GM08714 (cell line): ENCODE data around the gene SGSM1.
"Not testable (repeated sequence)": the region's sequence is repeated elsewhere in the genome, so short reads cannot be mapped to it uniquely, and the experiment has no call there.

ENCODE experiments used
- H3K4me3 ChIP-seq: fragments of 200-500 bp; sonication (Bioruptor generic); 2 replicates; pipeline ENCODE4 v1.5.1; 2014; ENCODE audit warnings: mild to moderate bottlenecking, low read length, inconsistent platforms
- ZNF274 ChIP-seq: IDR thresholded peaks from 2 replicates; pipeline ENCODE4 v1.6.1; 2012; ENCODE audit warnings: mild to moderate bottlenecking, low read depth, low read length

The SGSM1 gene

DNA sequence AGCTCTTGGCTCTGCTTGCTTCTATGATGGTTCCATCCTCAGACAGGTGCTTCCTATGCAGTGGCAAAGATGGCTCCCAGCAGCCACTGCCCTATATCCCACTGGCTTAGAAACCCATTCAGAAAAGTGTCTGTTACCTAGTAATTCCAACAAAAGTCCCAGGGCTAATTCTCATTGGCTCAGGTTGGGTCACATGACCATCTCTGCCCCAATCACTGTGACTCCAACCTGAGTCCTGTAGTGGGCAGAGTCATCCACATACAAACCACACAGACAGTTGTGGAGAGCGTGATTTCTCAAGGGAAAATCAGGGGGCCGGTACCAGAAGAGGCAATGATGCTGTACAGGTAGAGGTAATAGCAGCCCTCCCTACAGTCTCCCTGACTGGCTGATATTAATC lies 73.0 kb downstream of the SGSM1 start:
- no peak overlapping the region for H3K4me3 ChIP-seq
- TF ChIP-seq ZNF274, result no peak

DNA sequence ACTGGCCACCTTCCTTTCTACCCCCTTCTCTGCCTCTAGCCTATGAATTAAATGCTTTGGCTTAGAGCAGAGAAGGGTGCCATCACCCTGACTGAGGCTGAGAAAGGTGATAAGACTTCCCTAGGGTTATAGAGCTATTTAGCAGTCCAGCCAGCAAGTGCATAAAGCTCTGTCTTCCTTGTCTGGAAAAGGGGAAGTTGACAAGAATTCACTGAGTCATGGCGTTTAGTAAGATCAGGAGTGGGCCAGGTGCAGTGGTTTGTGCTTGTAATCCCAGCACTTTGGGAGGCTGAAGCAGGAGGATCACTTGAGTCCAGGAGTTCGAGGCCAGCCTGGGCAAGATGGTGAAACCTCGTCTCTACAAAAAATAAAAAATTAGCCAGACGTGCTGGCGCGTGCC lies 77.4 kb downstream of the SGSM1 start:
- H3K4me3 ChIP-seq, result no peak overlapping the region
- no peak for TF ChIP-seq ZNF274

DNA sequence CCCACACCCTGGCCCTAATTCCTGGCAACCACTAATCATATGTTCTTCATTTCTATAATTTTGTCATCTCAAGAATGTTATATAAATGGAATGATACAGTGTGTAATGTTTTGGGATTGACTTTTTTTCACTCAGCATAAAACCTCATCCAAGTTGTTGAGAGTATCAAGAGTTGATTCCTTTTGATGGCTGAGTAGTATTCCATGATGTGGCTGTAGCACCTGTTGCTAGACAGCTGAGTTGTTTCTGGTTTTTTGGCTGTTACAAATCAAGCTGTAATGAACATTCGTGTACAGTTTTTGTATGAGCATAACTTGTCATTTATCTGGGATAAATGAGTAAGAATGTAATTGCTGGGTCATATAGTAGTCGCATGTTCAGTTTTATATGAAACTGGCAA lies 81.2 kb downstream of the SGSM1 start:
- no peak overlapping the region for H3K4me3 ChIP-seq
- no peak for TF ChIP-seq ZNF274

DNA sequence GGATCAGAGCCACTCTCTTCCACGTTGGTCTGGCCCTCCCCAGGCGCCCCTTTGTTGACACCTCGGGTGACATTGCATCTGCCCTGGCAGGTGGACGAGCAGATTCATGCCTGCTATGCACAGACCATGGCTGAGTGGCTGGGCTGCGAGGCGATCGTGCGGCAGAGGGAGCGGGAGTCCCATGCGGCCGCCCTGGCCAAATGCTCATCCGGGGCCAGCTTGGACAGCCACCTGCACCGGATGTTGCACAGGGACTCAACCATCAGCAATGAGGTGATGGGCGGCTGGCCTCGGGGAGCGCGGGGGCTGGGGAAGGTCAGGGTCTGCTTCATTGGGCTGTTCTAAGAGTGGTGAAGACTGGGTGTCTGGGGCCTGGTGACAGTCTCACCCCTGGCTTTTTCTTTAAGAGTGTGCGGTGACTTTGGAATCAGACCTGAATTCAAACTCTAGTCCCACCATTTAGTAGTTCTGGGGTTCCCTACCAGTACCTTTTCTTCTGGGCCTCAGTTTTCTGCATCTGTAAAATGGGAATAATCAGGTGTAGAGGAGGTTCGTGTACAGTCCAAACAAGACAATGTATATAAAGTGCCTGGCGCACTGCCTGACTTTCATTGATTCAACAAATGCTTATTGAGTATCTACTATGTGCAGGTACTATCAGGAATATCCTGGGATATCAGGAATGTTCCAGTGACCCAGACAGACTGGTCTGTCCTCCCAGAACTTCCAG lies 87.5 kb downstream of the SGSM1 start:
- no peak for TF ChIP-seq ZNF274
- H3K4me3 ChIP-seq, result no peak overlapping the region

DNA sequence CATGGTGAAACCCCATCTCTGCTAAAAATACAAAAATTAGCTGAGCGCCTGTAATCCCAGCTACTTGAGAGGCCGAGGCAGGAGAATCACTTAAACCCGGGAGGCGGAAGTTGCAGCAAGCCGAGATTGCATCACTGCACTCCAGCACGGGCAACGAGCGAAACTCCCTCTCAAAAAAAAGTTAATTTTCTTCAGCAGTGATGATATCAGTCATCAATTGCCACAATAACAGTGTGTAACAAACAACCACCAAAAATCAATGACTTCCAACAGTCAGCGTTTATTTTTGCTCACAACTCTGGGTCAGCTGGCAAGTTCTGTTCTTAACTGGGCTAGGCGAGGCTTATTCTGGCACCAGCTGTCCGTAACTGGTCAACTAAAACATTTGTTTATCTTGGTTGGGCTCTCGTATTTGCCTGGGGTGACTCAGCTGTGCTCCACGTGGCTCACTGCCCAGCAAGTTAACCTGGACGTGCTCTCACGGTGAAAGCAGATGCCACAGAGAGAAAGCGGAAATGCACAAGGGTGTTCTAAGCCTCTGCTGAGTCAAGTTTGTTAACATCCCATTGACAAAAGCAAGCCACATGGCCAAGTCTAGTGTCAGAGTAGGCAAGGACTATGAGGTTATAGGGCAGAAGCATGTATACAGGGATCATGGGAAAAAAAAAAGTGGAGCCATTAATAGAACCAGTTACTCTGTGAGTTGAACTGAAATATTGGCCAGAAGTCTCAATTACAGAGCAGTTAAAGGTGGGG lies 88.4 kb downstream of the SGSM1 start:
- no peak for TF ChIP-seq ZNF274
- no peak overlapping the region for H3K4me3 ChIP-seq

DNA sequence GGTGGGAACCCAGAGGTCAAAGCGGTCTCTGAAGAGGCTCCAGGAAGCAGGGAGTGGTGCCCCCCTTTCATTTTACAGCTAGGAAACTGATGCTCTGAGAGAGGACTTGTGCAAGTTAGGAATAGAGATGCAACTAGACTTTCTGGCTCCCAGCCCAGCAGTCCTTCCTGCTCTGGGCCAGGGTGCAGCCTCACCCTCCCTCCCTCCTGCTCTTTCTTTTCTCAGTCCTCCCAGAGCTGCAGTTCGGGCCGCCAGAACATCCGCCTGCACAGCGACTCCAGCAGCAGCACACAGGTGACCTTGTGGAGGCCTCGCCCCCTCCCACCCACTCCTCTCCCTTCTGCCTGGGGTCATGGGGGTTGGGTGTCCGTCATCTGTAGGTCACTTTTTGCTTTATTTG lies 89.0 kb downstream of the SGSM1 start:
- TF ChIP-seq ZNF274, result no peak
- no peak overlapping the region for H3K4me3 ChIP-seq

DNA sequence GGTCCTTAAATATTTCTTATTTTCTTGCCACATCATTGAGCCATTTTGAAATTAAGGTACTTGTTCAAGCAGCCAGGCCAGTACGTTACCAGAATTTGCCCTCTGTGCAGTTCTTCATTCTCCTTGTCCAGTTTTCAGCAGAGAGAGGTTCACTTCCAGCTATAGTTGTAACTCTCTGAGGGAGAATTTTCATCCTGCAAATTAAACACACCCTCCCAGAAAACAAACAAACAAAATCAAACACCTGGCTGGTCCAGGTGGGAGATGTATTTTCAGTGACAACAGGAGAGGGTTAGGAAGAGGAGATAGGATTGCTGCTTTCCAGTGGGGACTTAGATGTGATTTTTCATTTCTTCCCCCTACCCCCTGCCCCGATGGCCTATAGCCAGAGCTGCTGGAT lies 95.4 kb downstream of the SGSM1 start:
- no peak for TF ChIP-seq ZNF274
- H3K4me3 ChIP-seq, result no peak overlapping the region

DNA sequence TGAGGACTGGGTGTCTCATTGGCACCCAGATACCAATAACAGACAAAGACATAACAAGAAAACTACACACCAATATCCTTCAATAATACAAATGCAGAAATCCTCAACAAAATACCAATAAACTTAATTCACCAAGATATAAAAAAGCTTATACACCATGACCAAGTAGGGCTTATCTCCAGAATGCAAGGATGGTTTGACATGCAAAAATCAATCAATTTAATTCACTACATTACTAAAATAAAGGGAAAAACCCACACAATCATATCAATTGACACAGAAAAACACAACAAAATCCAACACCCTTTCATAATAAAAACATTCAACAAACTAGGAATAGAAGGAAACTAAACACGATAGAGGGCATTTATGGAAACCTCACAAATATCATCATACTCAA lies 99.9 kb downstream of the SGSM1 start:
- no peak for TF ChIP-seq ZNF274
- no peak overlapping the region for H3K4me3 ChIP-seq

DNA sequence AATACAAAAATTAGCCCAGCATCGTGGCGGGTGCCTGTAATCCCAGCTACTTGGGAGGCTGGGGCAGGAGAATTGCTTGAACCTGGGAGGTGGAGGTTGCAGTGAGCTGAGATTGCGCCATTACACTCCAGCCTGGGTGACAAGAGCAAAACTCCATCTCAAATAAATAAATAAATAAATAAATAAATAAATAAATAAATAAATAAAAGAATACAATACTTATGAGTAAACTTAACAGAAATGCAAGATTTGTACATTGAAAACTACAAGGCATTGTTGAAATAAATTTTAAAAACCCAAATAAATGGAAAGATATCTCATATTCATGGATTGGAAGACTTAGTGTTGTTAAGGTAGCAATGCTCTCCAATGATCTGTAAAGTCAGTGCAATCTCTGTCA lies 101.1 kb downstream of the SGSM1 start:
- H3K4me3 ChIP-seq, result not testable (repeated sequence)

DNA sequence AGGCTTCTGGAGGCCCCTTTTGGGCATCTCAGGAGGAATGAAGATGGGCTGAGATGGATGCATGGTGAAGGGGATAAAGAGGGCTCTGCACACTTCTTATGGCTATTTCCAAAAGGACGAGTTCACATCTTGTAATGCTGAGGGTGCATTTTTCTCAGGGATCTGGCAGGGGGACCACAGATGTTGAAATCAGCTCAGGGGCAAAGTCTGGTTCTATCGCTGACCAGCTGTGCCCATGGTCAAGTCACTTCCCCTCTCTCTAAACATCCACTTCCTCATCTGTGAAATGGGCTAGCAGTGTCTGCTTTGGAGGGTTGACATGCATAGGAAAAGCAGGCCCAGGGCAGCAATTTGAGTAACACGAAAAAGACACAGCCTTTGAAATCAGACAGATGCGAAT lies 114.0 kb downstream of the SGSM1 start:
- H3K4me3 ChIP-seq, result no peak overlapping the region
- TF ChIP-seq ZNF274, result no peak

DNA sequence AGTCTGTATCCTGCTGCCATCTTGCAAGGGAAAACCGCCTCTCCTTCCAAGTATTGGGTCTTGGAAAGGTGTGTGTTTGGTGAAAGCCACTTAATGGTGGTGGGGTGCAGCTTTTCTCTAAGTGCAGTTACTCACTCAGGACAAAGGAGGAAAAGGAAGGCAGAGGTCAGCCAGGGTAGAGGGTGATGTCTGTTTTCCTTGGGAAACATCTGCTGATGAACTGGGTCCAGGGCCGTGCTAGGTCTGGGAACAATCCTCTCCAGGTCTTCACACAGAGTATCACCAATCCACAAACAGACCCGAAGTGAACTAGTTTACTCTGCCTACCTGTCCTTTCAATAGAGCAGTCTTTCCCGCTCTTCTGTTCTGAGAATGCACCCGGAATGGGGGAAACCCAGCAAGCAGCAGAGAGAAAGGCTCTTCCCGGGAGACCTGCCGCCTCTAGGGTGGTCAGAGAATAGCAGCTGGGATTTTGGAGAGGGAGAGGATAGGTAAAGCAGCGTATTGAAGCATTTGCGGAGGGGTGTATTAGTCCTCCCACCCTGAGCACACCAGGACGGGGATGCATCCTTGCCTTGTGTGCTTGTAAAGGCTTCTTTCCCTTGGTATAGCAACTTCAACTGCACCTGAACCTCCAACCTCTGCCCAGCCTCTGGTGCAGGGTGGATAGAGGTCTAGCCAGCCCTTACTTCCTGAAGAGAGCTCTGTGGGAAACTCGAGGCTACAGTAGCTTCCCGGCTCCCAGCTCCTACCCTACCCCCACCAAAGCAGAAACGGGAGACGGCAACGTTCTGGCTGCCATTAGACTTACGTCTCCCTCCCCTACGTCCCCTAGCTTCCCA lies 119.8 kb downstream of the SGSM1 start:
- TF ChIP-seq ZNF274, result no peak
- H3K4me3 ChIP-seq, result no peak overlapping the region

DNA sequence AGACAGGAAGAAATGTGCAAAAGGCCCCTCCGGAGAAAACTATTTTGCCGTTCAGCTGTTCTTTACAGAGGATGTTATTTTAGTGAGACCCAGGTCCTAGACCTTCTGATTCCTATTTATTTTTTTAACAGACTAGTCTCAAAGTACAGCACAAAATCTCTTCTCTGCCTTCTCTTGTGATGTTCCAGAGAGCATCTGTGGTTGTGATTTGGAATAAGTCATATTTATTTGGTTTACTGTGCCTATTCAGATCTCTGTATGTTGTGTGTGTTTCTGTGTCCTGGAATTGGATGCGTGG lies 120.4 kb downstream of the SGSM1 start:
- no peak overlapping the region for H3K4me3 ChIP-seq
- TF ChIP-seq ZNF274, result no peak

DNA sequence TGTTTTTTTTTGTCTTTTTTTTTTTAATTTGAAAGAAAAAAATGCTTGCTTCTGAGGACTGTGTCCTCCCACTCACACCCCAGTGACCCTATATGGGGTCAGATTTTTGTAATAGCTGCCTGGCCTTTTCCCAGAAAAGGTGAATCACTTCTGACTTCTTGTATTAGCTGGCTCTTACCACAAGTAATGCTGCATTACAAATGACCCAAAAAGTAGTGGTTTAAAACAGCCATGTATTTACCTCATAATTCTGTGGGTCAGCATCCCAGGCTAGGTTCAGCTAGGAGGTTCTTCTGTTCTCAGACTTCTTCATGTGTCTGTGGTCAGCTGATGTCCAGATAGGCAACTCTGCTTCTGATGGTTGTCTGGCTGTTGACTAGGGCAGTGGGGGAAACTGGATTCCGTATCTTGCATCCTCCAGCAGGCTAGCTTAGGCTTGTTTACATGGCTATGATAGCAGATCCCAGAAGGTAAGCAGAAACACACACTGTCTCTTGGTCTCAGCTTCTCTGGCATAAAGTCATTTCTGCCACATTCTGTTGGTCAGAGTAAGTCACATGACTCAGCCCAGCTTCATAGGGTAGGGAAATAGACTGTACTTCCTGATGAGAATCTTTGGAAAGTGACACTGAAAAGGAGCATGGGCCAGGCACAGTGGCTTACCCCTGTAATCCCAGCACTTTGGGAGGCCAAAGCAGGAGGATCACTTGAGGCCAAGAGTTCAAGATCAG lies 121.0 kb downstream of the SGSM1 start:
- TF ChIP-seq ZNF274, result no peak
- H3K4me3 ChIP-seq, result no peak overlapping the region

DNA sequence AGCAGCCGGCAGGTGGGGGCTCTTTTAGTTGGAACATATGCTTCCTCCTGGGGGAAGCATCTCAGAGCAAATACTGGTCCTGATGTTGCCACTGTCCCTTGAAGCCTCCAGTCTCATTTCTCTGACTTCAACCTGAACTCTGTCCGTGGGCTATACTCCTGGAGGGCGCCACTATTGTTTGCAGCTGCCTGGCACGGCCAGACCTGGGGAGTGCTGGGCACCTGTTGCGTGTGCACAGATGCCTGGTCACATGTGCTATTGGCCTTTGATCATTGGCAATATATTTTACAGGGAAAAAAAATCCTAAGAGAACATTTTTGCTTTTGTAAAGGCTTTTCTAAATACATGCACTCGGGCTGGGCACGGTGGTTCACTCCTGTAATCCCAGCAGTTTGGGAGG lies 122.3 kb downstream of the SGSM1 start:
- TF ChIP-seq ZNF274, result no peak
- no peak overlapping the region for H3K4me3 ChIP-seq

DNA sequence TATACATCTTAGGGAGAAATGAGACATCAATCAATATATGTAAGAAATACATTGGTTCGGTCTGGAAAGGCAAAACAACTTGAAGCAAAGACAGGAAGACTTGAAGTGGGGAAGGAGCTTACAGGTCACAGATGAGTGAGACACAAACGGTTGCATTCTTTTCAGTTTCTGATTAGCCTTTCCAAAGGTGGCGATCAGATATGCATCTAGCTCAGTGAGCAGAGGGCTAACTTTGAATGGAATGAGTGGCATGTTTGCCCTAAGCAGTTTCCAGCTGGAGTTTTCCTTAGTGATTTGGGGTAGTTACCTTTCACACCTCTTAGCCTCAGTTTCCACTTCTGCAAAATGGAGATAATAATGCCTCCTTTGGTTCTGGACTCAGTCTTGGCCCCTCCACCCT lies 124.7 kb downstream of the SGSM1 start:
- no peak overlapping the region for H3K4me3 ChIP-seq

More for the DNA sequence above, 124.7 kb downstream of the SGSM1 start:
- TF ChIP-seq ZNF274, result no peak
